Measurements from ENCODE around the gene FGF18. TPM values are rescaled to one million over a fixed set of nuclear protein-coding genes. Genes with fewer than 3 reads are reported as not detected.

The FGF18 gene
- total and polyA plus RNA-seq, 2 of the 4 experiments (the other 2 are of a cell fraction): 0.15 TPM; not detected in 1

DNA sequence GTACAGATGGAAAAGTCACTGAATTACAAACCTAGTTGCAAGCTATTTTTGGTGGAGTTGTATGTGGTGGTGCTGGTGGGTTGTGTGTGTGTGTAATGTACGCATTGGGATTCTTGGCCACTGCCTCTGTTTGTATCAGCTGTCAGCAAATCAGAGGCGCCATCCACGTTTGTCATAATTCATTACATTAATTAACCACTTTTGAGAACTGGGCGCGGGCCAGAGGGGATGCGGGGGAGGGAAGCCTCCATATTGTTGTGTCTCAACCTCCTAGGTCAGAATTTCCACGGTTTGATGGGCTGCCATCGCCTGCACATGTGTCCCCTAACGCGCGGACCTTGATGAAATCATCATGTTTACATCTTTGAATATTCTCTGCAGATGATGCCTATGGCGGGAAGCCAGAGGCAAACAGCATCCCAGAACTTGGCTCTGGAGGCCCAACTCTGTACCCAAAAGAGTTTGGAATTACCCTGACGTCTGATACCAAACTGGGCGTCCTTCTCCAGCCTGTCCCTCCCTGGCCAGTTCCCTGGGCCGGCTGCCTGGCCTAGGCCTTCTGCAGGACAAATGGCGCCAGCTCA lies 54.9 kb downstream of the FGF18 start:
- H2BK15ac ChIP-seq (ENCODE audit: low read depth, low read length): no peak overlapping the region
- no peak overlapping the region for H2BK20ac ChIP-seq (ENCODE audit: low read depth, low read length)
- H3K9me3 ChIP-seq (ENCODE audit: control insufficient read depth, insufficient read depth, low read length): peaks cover 2% of the 10 kb centered on the region; the same call in 1 of the 2 replicates
- no peak overlapping the region for H4K91ac ChIP-seq (ENCODE audit: insufficient read depth, low read depth, low read length)
- dilution Hi-C loops (cut with HindIII; ENCODE audit: low sequenced_read_pairs, unreplicated experiment) (no loop called here), in situ Hi-C loops (cut with MboI; ENCODE audit: low sequenced_read_pairs) (no loop called here), intact Hi-C loops (cut with micrococcal nuclease) (no loop called here)
- H3K9me1 ChIP-seq (ENCODE audit: insufficient read depth, low read length): no peaks in the 10 kb centered on the region
- no peak overlapping the region for H3K4me3 ChIP-seq (ENCODE audit: insufficient read depth, low read depth, low read length)
- H3K27ac ChIP-seq (ENCODE audit: insufficient read depth, low read length): no peak overlapping the region
- H3K23ac ChIP-seq (ENCODE audit: low read depth, low read length): no peak overlapping the region
- H4K20me1 ChIP-seq (ENCODE audit: insufficient read depth, low read length): no peaks in the 10 kb centered on the region
- 16% methylated on average over 9 of the region's 16 CpGs; no CpG with 5 or more reads in 1 of the 2 experiments for WGBS, 2 experiments (ENCODE audit: extremely low coverage in 2 of 2, insufficient read length in 1 of 2)
- no peak overlapping the region for H3K14ac ChIP-seq (replicated peaks; ENCODE audit: low read depth, low read length)
- POLR2A ChIA-PET (ENCODE audit: unreplicated experiment): no interaction called here
- no peak overlapping the region for H4K8ac ChIP-seq (ENCODE audit: low read depth in 2 of 2, low read length in 2 of 2)
- H2AK5ac ChIP-seq (ENCODE audit: low read depth, low read length): no peak overlapping the region
- no peak overlapping the region for H3K9ac ChIP-seq (ENCODE audit: low read depth, low read length)
- peak overlapping the region; percentile 38 for H2AFZ ChIP-seq (replicated peaks; ENCODE audit: low read length, poor library complexity)
- H3K4me2 ChIP-seq (ENCODE audit: low read depth, low read length): no peak overlapping the region; the same call in 1 of the 2 replicates
- DNase-seq: peak; percentile 21
- no peak for TF ChIP-seq RCOR1 (IDR thresholded peaks at IDR 0.05; ENCODE audit: insufficient replicate concordance, low read length)
- no peak for TF ChIP-seq ELK1 (IDR thresholded peaks at IDR 0.05; ENCODE audit: borderline replicate concordance, low read depth, low read length)
- TF ChIP-seq BHLHE40 (IDR thresholded peaks at IDR 0.05; ENCODE audit: low read depth, low read length): no peak
- H3K4ac ChIP-seq (ENCODE audit: low read depth, low read length): no peak overlapping the region
- no peak overlapping the region for H3K56ac ChIP-seq (ENCODE audit: extremely low read depth, insufficient read depth, low read length)
- no peak overlapping the region for H2BK120ac ChIP-seq (ENCODE audit: low read depth, low read length)
- H3K18ac ChIP-seq (ENCODE audit: low read depth, low read length): no peak overlapping the region
- H4K5ac ChIP-seq (ENCODE audit: low read depth, low read length): no peak overlapping the region
- peak; percentile 54 for ATAC-seq (ENCODE audit: low read depth)
- peak overlapping the region; percentile 47 for H2AK9ac ChIP-seq (replicated peaks; ENCODE audit: low read depth, low read length, poor library complexity)
- H3K79me1 ChIP-seq (ENCODE audit: low read depth in 1 of 2, low read length in 2 of 2): no peaks in the 10 kb centered on the region
- no peaks in the 10 kb centered on the region for H3K36me3 ChIP-seq (ENCODE audit: control insufficient read depth, insufficient read depth, low read length)
- BruUV-seq (replicated peaks): no TSS peak
- H3K4me1 ChIP-seq (ENCODE audit: control insufficient read depth, insufficient read depth, low read length): peaks cover 2% of the 10 kb centered on the region; the same call in 1 of the 2 replicates
- H3K27me3 ChIP-seq (ENCODE audit: control insufficient read depth, insufficient read depth, low read length): peaks cover 14% of the 10 kb centered on the region
- H2BK5ac ChIP-seq (ENCODE audit: low read depth, low read length, poor library complexity, severe bottlenecking): no peak overlapping the region
- CTCF ChIA-PET: interaction anchor here (1.1 kb wide), 1 partner anchor 9 kb away, joined by 5 read pairs; no protein-coding TSS in a partner anchor
